ENCODE data around the gene KDM2A.
A peak's percentile ranks its signal among the peaks of the same experiment; 100 is the strongest.

The KDM2A gene

DNA sequence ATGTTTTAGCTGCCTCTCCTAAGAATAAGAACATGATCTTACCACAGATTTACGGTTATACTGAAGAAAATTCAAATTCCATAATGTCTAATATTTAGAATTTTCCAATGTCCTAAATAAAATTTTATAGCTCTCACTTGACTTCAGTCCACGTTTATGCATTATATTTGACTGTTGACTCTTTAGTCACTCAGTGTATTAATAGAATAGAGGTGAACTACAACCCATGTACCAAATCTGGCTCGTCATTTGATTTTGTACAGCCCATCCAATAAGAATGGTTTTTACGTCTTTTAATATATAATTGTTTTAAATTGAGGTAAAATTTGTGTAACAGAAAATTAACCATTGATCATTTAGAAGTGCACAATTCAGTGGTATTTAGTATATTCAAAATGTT is 34.9 kb downstream of the KDM2A start:
- TF ChIP-seq, protein P1, sequence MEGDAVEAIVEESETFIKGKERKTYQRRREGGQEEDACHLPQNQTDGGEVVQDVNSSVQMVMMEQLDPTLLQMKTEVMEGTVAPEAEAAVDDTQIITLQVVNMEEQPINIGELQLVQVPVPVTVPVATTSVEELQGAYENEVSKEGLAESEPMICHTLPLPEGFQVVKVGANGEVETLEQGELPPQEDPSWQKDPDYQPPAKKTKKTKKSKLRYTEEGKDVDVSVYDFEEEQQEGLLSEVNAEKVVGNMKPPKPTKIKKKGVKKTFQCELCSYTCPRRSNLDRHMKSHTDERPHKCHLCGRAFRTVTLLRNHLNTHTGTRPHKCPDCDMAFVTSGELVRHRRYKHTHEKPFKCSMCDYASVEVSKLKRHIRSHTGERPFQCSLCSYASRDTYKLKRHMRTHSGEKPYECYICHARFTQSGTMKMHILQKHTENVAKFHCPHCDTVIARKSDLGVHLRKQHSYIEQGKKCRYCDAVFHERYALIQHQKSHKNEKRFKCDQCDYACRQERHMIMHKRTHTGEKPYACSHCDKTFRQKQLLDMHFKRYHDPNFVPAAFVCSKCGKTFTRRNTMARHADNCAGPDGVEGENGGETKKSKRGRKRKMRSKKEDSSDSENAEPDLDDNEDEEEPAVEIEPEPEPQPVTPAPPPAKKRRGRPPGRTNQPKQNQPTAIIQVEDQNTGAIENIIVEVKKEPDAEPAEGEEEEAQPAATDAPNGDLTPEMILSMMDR (IDR thresholded peaks at IDR 0.05; ENCODE audit: low read depth, low read length): no peak
- DNase-seq (ENCODE audit: low read depth, low spot score): no peak
- H3K4me3 ChIP-seq (ENCODE audit: low read depth, low read length): no peak overlapping the region
- in situ Hi-C loops (cut with HindIII; ENCODE audit: low sequenced_read_pairs): no loop called here

DNA sequence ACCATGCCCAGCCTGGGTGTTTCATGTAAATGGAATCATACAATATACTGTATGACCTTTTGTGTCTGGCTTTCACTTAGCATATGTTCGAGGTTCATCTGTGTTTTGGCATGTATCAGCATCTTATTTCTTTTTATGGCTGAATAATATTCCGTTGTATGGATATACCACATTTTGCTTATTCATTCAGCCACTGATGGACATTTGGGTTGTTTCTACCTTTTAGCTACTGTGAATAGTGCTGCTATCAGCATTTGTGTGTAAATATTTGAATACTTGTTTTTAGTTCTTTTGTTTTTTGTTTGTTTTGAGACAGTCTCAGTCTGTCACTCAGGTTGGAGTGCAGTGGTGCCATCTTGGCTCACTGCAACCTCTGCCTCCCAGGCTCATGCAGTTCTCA is 35.7 kb downstream of the KDM2A start:
- no peak overlapping the region for H3K4me3 ChIP-seq (ENCODE audit: low read depth, low read length)
- DNase-seq (ENCODE audit: low read depth, low spot score): no peak
- TF ChIP-seq, protein P1 (IDR thresholded peaks at IDR 0.05; ENCODE audit: low read depth, low read length): no peak
- in situ Hi-C loops (cut with HindIII; ENCODE audit: low sequenced_read_pairs): no loop called here

DNA sequence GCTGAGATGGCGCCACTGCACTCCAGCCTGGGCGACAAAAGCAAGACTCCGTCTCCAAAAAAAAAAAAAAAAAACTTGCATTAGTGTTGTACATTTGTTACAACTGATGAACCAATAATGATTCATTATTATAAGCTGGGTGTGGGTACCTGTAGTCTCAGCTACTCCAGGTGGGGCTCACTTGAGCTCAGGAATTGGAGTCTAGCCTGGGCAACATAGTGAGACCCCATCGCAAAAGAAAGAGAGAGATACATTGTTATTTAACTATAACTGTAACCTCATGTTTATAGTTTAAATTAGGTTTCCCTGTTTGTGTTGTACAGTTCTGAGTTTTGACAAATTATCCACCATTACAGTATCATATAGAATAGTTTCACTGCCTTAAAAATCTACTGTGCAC is 38.6 kb downstream of the KDM2A start:
- in situ Hi-C loops (cut with HindIII; ENCODE audit: low sequenced_read_pairs): no loop called here
- DNase-seq (ENCODE audit: low read depth, low spot score): no peak
- H3K4me3 ChIP-seq (ENCODE audit: low read depth, low read length): no peak overlapping the region
- TF ChIP-seq, protein P1 (IDR thresholded peaks at IDR 0.05; ENCODE audit: low read depth, low read length): no peak

DNA sequence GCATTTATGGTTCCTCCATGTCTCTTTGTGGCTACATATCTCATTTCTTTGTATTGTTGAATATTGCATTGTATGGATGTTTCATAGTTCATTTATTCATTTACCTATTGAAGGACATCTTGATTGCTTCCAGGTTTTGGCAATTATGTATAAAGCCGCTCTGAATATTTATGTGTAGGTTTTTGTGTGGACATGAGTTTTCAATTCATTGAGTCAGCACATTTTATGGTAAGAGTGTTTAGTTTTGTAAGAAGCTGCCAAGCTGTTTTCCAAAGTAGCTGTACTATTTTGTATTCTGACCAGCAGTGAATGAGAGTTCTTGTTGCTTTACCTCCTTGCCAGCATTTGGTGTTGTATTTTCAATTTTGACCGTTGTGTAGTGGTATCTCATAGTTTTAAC is 39.2 kb downstream of the KDM2A start:
- in situ Hi-C loops (cut with HindIII; ENCODE audit: low sequenced_read_pairs): no loop called here
- TF ChIP-seq, protein P1 (IDR thresholded peaks at IDR 0.05; ENCODE audit: low read depth, low read length): no peak
- no peak overlapping the region for H3K4me3 ChIP-seq (ENCODE audit: low read depth, low read length)
- DNase-seq (ENCODE audit: low read depth, low spot score): no peak

DNA sequence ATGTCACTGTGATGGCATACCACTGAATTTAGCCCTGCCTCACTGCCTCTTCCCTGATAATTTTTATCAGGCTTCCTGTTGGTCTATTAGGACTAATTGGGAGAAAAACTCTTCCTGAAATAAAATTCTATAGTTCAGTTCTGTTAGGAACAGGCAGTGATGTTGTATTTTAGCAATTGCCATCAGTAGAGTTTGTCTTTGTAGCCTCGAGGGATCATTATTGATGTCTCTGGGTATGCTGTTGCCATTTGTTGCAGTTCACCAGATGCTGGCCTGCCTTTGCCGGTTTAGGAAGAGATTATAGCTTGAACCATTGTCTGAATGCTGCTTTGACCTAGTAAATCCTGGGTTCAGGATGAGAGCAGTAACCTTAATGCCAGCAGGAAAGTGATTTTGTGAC is 41.0 kb downstream of the KDM2A start:
- in situ Hi-C loops (cut with HindIII; ENCODE audit: low sequenced_read_pairs): no loop called here
- TF ChIP-seq, protein P1 (IDR thresholded peaks at IDR 0.05; ENCODE audit: low read depth, low read length): no peak
- no peak overlapping the region for H3K4me3 ChIP-seq (ENCODE audit: low read depth, low read length)
- DNase-seq (ENCODE audit: low read depth, low spot score): no peak

DNA sequence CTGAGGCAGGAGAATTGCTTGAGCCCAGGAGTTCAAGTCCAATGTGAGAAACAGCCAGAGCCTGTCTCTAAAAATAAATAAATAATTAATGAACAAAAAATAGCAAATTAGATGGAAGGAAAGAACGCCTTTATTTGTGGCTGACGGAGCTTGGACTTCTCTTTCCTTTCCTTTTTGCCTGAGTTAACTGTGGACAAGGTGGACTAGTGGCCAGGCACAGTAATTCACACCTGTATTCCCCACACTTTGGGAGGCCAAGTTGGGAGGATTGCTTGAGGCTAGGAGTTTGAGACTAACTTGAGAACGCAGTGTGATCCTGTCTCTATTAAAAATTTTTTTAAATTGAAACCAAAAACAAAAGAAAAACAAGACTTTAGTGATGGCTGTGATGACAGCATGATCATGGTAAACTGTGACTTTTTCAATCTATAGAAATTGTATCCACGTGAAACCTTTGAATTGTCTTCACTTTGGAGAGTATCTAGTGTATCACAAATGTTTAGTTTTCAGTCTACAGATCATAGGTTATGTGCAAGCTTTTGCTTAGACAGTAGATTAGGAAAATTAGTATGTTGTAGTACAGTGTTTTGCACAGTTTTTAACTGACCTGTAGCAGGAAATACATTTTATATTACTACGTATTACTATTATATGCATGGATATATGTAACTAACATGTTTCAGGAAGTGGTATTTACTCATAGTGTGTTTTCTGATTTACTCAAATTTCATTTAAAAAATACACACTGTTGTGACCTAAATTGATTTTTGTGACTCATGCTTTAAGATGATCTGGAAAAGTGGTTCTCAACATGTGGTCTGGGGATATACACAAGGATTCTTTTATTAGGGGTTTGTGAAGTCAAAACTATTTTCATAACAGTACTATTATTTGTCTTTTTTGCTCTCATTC is 42.1 kb downstream of the KDM2A start:
- peak; percentile 55 for DNase-seq (ENCODE audit: low read depth, low spot score)
- TF ChIP-seq, protein P1 (IDR thresholded peaks at IDR 0.05; ENCODE audit: low read depth, low read length): no peak
- H3K4me3 ChIP-seq (ENCODE audit: low read depth, low read length): no peak overlapping the region
- in situ Hi-C loops (cut with HindIII; ENCODE audit: low sequenced_read_pairs): no loop called here
